Articular chondrocyte of knee joint (primary cell): ENCODE data around the gene FRAS1. TPM values are rescaled to one million over a fixed set of nuclear protein-coding genes. Genes with fewer than 3 reads are reported as not detected.

Experiments
- small RNA-seq: library from RNA; depleted of rRNA; stranded (forward); fragments of <200 nt; gene quantifications from one replicate; pipeline ENCODE3, GENCODE V24; 2012
- total RNA-seq: library from RNA; depleted of rRNA; stranded (reverse); fragments of >200 nt; gene quantifications from 2 replicates; pipeline ENCODE4 v1.2.3, GENCODE V29; 2012

Gene FRAS1, protein sequence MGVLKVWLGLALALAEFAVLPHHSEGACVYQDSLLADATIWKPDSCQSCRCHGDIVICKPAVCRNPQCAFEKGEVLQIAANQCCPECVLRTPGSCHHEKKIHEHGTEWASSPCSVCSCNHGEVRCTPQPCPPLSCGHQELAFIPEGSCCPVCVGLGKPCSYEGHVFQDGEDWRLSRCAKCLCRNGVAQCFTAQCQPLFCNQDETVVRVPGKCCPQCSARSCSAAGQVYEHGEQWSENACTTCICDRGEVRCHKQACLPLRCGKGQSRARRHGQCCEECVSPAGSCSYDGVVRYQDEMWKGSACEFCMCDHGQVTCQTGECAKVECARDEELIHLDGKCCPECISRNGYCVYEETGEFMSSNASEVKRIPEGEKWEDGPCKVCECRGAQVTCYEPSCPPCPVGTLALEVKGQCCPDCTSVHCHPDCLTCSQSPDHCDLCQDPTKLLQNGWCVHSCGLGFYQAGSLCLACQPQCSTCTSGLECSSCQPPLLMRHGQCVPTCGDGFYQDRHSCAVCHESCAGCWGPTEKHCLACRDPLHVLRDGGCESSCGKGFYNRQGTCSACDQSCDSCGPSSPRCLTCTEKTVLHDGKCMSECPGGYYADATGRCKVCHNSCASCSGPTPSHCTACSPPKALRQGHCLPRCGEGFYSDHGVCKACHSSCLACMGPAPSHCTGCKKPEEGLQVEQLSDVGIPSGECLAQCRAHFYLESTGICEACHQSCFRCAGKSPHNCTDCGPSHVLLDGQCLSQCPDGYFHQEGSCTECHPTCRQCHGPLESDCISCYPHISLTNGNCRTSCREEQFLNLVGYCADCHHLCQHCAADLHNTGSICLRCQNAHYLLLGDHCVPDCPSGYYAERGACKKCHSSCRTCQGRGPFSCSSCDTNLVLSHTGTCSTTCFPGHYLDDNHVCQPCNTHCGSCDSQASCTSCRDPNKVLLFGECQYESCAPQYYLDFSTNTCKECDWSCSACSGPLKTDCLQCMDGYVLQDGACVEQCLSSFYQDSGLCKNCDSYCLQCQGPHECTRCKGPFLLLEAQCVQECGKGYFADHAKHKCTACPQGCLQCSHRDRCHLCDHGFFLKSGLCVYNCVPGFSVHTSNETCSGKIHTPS (N-terminal part only)
- total RNA-seq = under 0.01 and 0.11 TPM in 2 replicates

DNA sequence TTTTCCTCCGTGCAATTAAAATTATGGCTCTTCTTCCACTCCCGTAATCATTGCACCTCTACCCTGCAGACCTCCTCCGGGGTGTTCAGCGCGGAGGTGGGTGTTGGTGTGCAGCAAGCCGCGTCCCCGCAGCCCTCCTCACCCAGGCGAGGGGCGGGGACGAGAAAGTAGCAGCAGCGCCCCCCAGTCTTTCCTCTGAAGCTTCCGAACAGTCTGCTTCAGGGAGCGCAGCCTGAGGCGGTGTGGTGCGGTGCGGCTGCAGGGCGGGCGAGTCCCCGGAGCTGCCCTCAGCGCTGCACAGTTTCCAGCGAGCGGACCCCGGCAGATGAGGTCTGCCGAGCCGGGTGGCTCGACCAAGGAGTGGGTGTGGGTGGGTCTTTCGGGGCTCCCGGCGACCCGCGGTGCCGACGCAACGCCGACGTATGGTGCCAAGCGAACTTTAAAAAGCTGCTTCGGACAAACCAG lies at the start of gene FRAS1:
TSS of gene FRAS1 (plus strand) at position 189 of the 465 bp plus-strand sequence. CDS start 687 bp downstream, outside the sequence.

DNA sequence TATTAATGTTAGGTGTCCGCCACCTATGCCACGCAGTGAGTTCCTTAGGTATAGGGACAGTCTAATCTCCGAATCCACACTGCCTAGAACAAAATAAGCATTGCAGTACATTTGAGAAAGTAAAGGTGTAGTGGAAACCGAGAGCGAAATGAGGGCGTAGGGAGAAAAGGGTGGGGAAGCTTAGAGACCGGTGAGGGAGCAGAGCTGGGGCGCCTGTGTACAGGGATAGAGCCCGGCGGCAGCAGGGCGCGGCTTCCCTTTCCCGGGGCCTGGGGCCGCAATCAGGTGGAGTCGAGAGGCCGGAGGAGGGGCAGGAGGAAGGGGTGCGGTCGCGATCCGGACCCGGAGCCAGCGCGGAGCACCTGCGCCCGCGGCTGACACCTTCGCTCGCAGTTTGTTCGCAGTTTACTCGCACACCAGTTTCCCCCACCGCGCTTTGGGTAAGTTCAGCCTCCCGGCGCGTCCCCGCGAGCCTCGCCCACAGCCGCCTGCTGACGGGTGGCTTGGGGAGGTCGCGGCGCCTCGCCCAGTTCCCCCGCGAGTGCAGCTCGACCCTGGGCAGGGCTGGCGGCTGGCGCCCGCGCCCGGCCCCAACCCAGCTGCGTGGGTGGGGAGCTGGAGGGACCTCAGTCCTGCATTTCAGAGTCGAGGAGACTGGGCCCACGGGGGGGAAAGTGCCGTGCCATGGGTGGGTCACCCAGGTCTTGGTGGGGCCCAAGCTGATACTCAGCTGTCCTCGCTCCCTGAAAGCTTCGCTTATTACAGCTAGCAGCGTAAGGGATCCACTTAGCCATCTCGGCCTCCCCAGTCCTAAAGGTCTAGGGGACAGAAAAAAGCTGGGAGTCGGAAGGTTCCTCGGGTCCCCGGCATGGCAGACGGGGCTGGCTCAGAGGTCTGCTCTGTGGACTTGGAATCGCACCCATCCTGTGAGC lies 494.6 kb downstream of the FRAS1 start, which contains the start of gene ANXA3:
TSS of gene ANXA3 (plus strand) at position 351 of the 932 bp plus-strand sequence. CDS start 2,704 bp downstream, outside the sequence.

Small RNA genes lying within 50 kb of the gene (small RNA-seq; reads per million reads assigned to genes)
- gene AC114801.3 = not detected

Other genes starting within 250 kb of the FRAS1 start
- 18.2 and 20.6 TPM in 2 replicates for gene CNOT6L, start 238.0 kb upstream of the FRAS1 start, total RNA-seq
- gene MRPL1, start 194.5 kb upstream of the FRAS1 start, total RNA-seq = 30.8 and 40.5 TPM in 2 replicates